ENCODE results near the gene CD38. TPM values are rescaled to one million over a fixed set of nuclear protein-coding genes. Genes with fewer than 3 reads are reported as not detected.

The CD38 gene
- total RNA-seq, 1 experiment from 2014 or later, result not detected

- Histone ChIP-seq H3K27ac (ENCODE audit: low read depth, low read length) (no peak overlapping the region), H3K9me2 (ENCODE audit: insufficient read depth) (no peaks in the 10 kb centered on the region), H3K4me3 (replicated peaks in 1 of 2; ENCODE audit: low read depth in 1 of 2, low read length in 2 of 2) (no peak overlapping the region), H3K79me2 (ENCODE audit: insufficient read depth, low read length) (no peaks in the 10 kb centered on the region), H3K4me1 (ENCODE audit: control insufficient read depth in 1 of 2, insufficient read depth in 2 of 2, low read length in 2 of 2) (no peaks in the 10 kb centered on the region), H3K36me3 (ENCODE audit: control insufficient read depth in 1 of 2, insufficient read depth in 2 of 2, low read length in 2 of 2) (no peaks in the 10 kb centered on the region), H4K20me1 (ENCODE audit: insufficient read depth) (no peaks in the 10 kb centered on the region), H3K9ac (ENCODE audit: low read length) (no peak overlapping the region), H3K4me2 (ENCODE audit: low read length) (no peak overlapping the region), H3K9me3 (ENCODE audit: control insufficient read depth in 1 of 2, insufficient read depth in 1 of 2, low read depth in 1 of 2, low read length in 2 of 2) (no peaks in the 10 kb centered on the region), H2AFZ (ENCODE audit: low read depth, low read length, poor library complexity, severe bottlenecking) (no peak overlapping the region), H3K27me3 (ENCODE audit: insufficient read depth, low read length) (no peaks in the 10 kb centered on the region)
- intact Hi-C loops (cut with micrococcal nuclease), result no loop called here
- no peak for ATAC-seq
- no TSS peak for BruUV-seq (replicated peaks)
- no peak for TF ChIP-seq ZNF274 (IDR thresholded peaks at IDR 0.05; ENCODE audit: low read depth, low read length)
- TF ChIP-seq, protein P1, sequence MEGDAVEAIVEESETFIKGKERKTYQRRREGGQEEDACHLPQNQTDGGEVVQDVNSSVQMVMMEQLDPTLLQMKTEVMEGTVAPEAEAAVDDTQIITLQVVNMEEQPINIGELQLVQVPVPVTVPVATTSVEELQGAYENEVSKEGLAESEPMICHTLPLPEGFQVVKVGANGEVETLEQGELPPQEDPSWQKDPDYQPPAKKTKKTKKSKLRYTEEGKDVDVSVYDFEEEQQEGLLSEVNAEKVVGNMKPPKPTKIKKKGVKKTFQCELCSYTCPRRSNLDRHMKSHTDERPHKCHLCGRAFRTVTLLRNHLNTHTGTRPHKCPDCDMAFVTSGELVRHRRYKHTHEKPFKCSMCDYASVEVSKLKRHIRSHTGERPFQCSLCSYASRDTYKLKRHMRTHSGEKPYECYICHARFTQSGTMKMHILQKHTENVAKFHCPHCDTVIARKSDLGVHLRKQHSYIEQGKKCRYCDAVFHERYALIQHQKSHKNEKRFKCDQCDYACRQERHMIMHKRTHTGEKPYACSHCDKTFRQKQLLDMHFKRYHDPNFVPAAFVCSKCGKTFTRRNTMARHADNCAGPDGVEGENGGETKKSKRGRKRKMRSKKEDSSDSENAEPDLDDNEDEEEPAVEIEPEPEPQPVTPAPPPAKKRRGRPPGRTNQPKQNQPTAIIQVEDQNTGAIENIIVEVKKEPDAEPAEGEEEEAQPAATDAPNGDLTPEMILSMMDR (IDR thresholded peaks at IDR 0.05 in 2 of 3, conservative IDR thresholded peaks at IDR 0.05 in 1 of 3; ENCODE audit: borderline replicate concordance in 1 of 3, insufficient read depth in 1 of 3, low read depth in 2 of 3, low read length in 2 of 3), result no peak
- no peak for TF ChIP-seq SP1 (IDR thresholded peaks at IDR 0.05; ENCODE audit: low read depth)
- TF ChIP-seq FOSL1 (IDR thresholded peaks at IDR 0.05; ENCODE audit: low read depth), result no peak
- TF ChIP-seq ELF1 (IDR thresholded peaks at IDR 0.05; ENCODE audit: borderline replicate concordance, low read depth), result no peak
- TF ChIP-seq SIN3A (IDR thresholded peaks at IDR 0.05; ENCODE audit: low read depth), result no peak
- no peak for TF ChIP-seq TCF7L2 (IDR thresholded peaks at IDR 0.05; ENCODE audit: borderline replicate concordance, extremely low read depth, insufficient read depth, insufficient read length)
- TF ChIP-seq, protein P2, sequence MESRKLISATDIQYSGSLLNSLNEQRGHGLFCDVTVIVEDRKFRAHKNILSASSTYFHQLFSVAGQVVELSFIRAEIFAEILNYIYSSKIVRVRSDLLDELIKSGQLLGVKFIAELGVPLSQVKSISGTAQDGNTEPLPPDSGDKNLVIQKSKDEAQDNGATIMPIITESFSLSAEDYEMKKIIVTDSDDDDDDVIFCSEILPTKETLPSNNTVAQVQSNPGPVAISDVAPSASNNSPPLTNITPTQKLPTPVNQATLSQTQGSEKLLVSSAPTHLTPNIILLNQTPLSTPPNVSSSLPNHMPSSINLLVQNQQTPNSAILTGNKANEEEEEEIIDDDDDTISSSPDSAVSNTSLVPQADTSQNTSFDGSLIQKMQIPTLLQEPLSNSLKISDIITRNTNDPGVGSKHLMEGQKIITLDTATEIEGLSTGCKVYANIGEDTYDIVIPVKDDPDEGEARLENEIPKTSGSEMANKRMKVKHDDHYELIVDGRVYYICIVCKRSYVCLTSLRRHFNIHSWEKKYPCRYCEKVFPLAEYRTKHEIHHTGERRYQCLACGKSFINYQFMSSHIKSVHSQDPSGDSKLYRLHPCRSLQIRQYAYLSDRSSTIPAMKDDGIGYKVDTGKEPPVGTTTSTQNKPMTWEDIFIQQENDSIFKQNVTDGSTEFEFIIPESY (IDR thresholded peaks at IDR 0.05; ENCODE audit: extremely low read depth, insufficient replicate concordance, low read length), result no peak
- TF ChIP-seq REST (IDR thresholded peaks at IDR 0.05; ENCODE audit: low read depth), result no peak
- no peak for DNase-seq (ENCODE audit: low read depth, low spot score)
- ChIA-PET RAD21 (ENCODE audit: low non-redundant PET in 1 of 2, low total read pairs in 2 of 2, uncharacterized antibody in 2 of 2, unreplicated experiment in 2 of 2) (no interaction called here), CTCF (interaction anchor here (0.7 kb wide), 1 partner anchor 10 kb away, joined by 3 read pairs; no protein-coding TSS in a partner anchor), POLR2A (no interaction called here)
These were observed 12.0 kb upstream of the CD38 start for GRCh38 chr4:15765910-15766697.

Measured in HCT116 (cell line).